ENCODE results near the gene AMMECR1.

- TF ChIP-seq, protein P1, sequence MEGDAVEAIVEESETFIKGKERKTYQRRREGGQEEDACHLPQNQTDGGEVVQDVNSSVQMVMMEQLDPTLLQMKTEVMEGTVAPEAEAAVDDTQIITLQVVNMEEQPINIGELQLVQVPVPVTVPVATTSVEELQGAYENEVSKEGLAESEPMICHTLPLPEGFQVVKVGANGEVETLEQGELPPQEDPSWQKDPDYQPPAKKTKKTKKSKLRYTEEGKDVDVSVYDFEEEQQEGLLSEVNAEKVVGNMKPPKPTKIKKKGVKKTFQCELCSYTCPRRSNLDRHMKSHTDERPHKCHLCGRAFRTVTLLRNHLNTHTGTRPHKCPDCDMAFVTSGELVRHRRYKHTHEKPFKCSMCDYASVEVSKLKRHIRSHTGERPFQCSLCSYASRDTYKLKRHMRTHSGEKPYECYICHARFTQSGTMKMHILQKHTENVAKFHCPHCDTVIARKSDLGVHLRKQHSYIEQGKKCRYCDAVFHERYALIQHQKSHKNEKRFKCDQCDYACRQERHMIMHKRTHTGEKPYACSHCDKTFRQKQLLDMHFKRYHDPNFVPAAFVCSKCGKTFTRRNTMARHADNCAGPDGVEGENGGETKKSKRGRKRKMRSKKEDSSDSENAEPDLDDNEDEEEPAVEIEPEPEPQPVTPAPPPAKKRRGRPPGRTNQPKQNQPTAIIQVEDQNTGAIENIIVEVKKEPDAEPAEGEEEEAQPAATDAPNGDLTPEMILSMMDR (IDR thresholded peaks at IDR 0.05; ENCODE audit: low read length): no peak
- TF ChIP-seq EZH2 (IDR thresholded peaks at IDR 0.05; ENCODE audit: borderline replicate concordance, low read length): no peak
Observed at GRCh38 chrX:110252711-110253110, 65.2 kb downstream of the AMMECR1 start.
